Measurements from ENCODE around the gene ACIN1. TPM values are rescaled to one million over a fixed set of nuclear protein-coding genes. Genes with fewer than 3 reads are reported as not detected.

Gene ACIN1
- total RNA-seq, 1 donor from 2014 or later: 184 TPM

- no peaks in the 10 kb centered on the region for H3K36me3 ChIP-seq
- H3K27ac ChIP-seq: no peak overlapping the region
- H3K79me2 ChIP-seq (ENCODE audit: low read depth): no peaks in the 10 kb centered on the region
- no peaks in the 10 kb centered on the region for H3K27me3 ChIP-seq
- no peak overlapping the region for H2AFZ ChIP-seq (replicated peaks)
- Mint-ChIP-seq H3K4me3 (no peak overlapping the region), H3K4me1 (peaks cover 18% of the 10 kb centered on the region), H3K27me3 (ENCODE audit: insufficient read depth, low read depth) (peaks cover 6% of the 10 kb centered on the region), H3K36me3 (peaks cover 33% of the 10 kb centered on the region), H3K9me3 (no peaks in the 10 kb centered on the region), H3K27ac (no peak overlapping the region)
- H3K4me1 ChIP-seq: peaks cover 10% of the 10 kb centered on the region
- no peak overlapping the region for H3K4me2 ChIP-seq
- peaks cover 4% of the 10 kb centered on the region for H3F3A ChIP-seq (ENCODE audit: low read depth)
- H3K4me3 ChIP-seq: no peak overlapping the region
- no peak for DNase-seq (ENCODE audit: low spot score)
- peaks cover 10% of the 10 kb centered on the region for H4K20me1 ChIP-seq (ENCODE audit: low read depth)
- TF ChIP-seq CTCF (IDR thresholded peaks at IDR 0.05) (no peak), EZH2 (IDR thresholded peaks at IDR 0.05) (no peak), EZH2phosphoT487 (IDR thresholded peaks at IDR 0.05) (no peak)
- H3K9me3 ChIP-seq (ENCODE audit: low read depth): no peaks in the 10 kb centered on the region
- no peak overlapping the region for H3K9ac ChIP-seq
These were observed 46.9 kb upstream of the ACIN1 start for GRCh38 chr14:23141706-23142444.

- no peak overlapping the region for H3K27ac Mint-ChIP-seq
- no peaks in the 10 kb centered on the region for H3K4me1 ChIP-seq
- DNase-seq (ENCODE audit: low spot score): no peak
- peaks cover 14% of the 10 kb centered on the region for H3K4me1 Mint-ChIP-seq
- H3K9me3 ChIP-seq (ENCODE audit: low read depth): no peaks in the 10 kb centered on the region
- peaks cover 26% of the 10 kb centered on the region for H3K36me3 Mint-ChIP-seq
- H3K36me3 ChIP-seq: no peaks in the 10 kb centered on the region
- TF ChIP-seq EZH2 (IDR thresholded peaks at IDR 0.05) (no peak), CTCF (IDR thresholded peaks at IDR 0.05) (no peak), EZH2phosphoT487 (IDR thresholded peaks at IDR 0.05) (no peak)
- H3K9ac ChIP-seq: no peak overlapping the region
- no peaks in the 10 kb centered on the region for H3F3A ChIP-seq (ENCODE audit: low read depth)
- H2AFZ ChIP-seq (replicated peaks): no peak overlapping the region
- no peaks in the 10 kb centered on the region for H3K9me3 Mint-ChIP-seq
- no peaks in the 10 kb centered on the region for H3K79me2 ChIP-seq (ENCODE audit: low read depth)
- no peak overlapping the region for H3K4me3 Mint-ChIP-seq
- no peaks in the 10 kb centered on the region for H3K27me3 ChIP-seq
- H3K4me3 ChIP-seq: no peak overlapping the region
- H4K20me1 ChIP-seq (ENCODE audit: low read depth): peaks cover 4% of the 10 kb centered on the region
- no peak overlapping the region for H3K4me2 ChIP-seq
- peaks cover 6% of the 10 kb centered on the region for H3K27me3 Mint-ChIP-seq (ENCODE audit: insufficient read depth, low read depth)
- H3K27ac ChIP-seq: peak overlapping the region; percentile 14
These were observed 45.4 kb upstream of the ACIN1 start for GRCh38 chr14:23140371-23140770.

GRCh38 chr14:23139874-23140273 lies 44.9 kb upstream of the ACIN1 start:
- Histone ChIP-seq H3K27me3 (no peaks in the 10 kb centered on the region), H3K9me3 (ENCODE audit: low read depth) (no peaks in the 10 kb centered on the region), H3K4me1 (no peaks in the 10 kb centered on the region), H3K27ac (no peak overlapping the region), H3K4me3 (no peak overlapping the region), H3F3A (ENCODE audit: low read depth) (no peaks in the 10 kb centered on the region), H3K9ac (no peak overlapping the region), H2AFZ (replicated peaks) (no peak overlapping the region), H3K4me2 (no peak overlapping the region), H3K79me2 (ENCODE audit: low read depth) (no peaks in the 10 kb centered on the region), H4K20me1 (ENCODE audit: low read depth) (peaks cover 4% of the 10 kb centered on the region), H3K36me3 (no peaks in the 10 kb centered on the region)
- TF ChIP-seq CTCF (IDR thresholded peaks at IDR 0.05) (no peak), EZH2phosphoT487 (IDR thresholded peaks at IDR 0.05) (no peak), EZH2 (IDR thresholded peaks at IDR 0.05) (no peak)
- H3K27ac Mint-ChIP-seq: no peak overlapping the region
- peaks cover 26% of the 10 kb centered on the region for H3K36me3 Mint-ChIP-seq
- no peak overlapping the region for H3K4me3 Mint-ChIP-seq
- no peaks in the 10 kb centered on the region for H3K9me3 Mint-ChIP-seq
- DNase-seq (ENCODE audit: low spot score): no peak
- H3K27me3 Mint-ChIP-seq (ENCODE audit: insufficient read depth, low read depth): peaks cover 6% of the 10 kb centered on the region
- peaks cover 14% of the 10 kb centered on the region for H3K4me1 Mint-ChIP-seq

All from neural progenitor cell (in vitro differentiated cells).